KBM-7 (cell line): ENCODE data around the gene ANXA11.
A peak's percentile ranks its signal among the peaks of the same experiment; 100 is the strongest.
"Not testable (repeated sequence)": the region's sequence is repeated elsewhere in the genome, so short reads cannot be mapped to it uniquely, and the experiment has no call there.

Source experiments
- DNase-seq: peaks from one replicate; pipeline ENCODE4 v3.0.0-alpha.2; 2015
- in situ Hi-C: fragments of 300-500 bp; cut with MboI; formaldehyde crosslinking; loops from 2 replicates; pipeline ENCODE4 v1.14.3; 2020; ENCODE audit warnings: low sequenced_read_pairs, low pct_unique_long_range_greater_than_20kb, mixed read lengths

The ANXA11 gene

DNA sequence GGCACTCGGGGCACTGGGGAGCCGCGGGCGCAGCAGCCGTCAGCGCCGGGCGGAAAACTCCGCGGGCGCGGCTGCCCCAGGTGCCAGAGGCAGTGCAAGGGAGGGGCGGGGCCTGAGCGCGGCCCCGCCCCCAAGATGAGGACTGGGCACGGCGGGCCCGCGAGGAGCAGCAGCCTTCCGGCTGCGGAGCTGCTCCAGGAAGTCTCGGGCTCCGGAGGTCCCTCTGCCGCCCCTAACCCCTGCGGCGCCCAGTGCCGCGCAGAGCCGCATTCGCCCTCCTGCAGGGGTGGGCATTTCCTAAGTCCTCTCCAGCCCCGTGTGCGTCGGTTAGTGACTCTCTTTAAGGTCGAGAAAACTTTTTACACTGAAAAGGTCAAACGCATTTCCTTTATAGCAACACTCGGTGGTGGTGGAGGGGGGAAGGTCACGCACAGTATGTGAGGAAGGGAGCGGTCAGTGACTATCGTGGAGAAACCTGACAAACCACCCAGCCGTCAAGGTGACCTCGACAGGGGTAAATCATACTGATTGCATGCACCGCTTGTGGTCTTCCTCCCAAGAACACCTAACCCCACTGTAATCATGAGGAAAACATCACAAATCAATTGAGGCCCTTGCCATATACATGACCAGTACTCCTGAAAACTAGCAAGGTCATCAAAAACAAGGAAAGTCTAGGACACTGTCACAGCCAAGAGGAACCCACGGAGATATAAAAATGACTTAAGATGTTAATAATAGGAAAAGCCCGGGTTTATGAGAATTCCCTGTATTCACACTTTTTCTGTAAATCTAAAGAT lies at the start of gene ANXA11:
TSS of gene ANXA11 (minus strand) at position 61 of the 800 bp plus-strand sequence. CDS start 32,676 bp downstream, outside the sequence.
- peak; percentile 90 for DNase-seq
- in situ Hi-C loops: loop anchor here (10.0 kb wide), 1 partner anchor 51 kb away; no protein-coding TSS in a partner anchor

- in situ Hi-C loops, DNase-seq: not testable (repeated sequence)
These were observed 49.4 kb upstream of the ANXA11 start for GRCh38 chr10:80254726-80255125.

DNA sequence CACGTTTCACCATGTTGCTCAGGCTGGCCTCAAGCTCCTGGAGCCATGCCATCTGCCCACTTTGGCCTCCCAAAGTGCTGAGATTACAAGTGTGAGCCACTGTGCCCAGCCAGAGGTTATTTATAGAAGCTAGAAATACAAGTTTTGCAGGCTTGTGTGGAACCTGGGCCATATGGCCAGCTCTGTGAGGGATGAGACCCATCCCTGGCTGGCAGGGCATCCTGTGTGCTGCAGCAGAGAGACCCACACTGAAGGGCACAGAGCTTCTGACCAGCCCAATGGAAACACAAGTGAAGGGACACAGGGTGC lies 48.6 kb upstream of the ANXA11 start:
- in situ Hi-C loops, DNase-seq: not testable (repeated sequence)

GRCh38 chr10:80253266-80253962 lies 48.1 kb upstream of the ANXA11 start:
- DNase-seq: no peak
- in situ Hi-C loops: no loop called here

DNA sequence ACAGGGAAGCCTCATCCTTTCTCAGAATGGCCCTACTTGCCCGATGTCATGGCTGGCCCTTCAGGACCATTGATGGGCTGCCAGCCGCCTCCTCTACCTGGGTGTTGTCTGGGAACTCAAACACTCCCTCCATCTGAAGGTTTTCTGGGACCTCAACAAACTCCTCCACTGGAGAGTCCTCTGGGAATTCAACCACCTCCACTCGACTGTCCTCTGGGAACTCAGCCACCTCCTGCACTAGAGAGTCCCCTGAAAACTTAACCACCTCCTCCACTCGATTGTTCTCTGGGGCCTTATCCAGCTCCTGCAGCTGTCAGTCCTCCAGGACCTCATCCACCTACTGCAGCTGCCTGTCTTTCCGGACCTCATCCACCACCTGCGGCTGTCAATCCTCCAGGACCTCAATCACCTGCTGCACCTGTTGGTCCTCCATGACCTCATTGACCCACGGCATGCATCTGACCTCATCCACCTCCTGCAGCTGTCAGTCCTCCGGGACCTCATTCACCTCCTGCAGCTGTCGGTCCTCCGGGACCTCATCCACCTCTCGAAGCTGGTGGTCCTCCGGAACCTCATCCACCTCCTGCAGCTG lies 47.1 kb upstream of the ANXA11 start:
- no peak for DNase-seq
- in situ Hi-C loops: no loop called here

- in situ Hi-C loops, DNase-seq: not testable (repeated sequence)
These were observed 46.5 kb upstream of the ANXA11 start for GRCh38 chr10:80251703-80252280.

DNA sequence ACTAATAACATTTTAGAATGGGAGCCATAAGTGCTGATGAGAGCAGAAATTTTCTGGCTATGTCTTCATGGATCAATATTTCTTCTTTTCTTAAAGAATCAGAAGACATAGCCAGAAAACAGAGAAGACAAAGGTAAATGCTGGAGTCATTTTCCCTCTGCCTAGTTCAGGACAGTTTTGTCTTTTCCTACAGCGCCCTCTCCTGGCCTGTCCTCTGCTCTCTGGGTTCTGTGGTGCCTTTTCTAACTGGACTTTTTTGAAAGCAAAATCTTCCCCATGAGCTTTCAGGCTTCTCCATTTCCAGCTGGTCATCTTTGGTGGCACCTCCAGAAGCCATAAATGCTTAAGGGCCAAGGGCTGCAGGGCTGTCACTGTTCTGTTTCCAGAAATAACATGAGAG lies 45.1 kb upstream of the ANXA11 start:
- DNase-seq, in situ Hi-C loops: not testable (repeated sequence)

GRCh38 chr10:80249906-80250305 lies 44.6 kb upstream of the ANXA11 start:
- in situ Hi-C loops, DNase-seq: not testable (repeated sequence)

DNA sequence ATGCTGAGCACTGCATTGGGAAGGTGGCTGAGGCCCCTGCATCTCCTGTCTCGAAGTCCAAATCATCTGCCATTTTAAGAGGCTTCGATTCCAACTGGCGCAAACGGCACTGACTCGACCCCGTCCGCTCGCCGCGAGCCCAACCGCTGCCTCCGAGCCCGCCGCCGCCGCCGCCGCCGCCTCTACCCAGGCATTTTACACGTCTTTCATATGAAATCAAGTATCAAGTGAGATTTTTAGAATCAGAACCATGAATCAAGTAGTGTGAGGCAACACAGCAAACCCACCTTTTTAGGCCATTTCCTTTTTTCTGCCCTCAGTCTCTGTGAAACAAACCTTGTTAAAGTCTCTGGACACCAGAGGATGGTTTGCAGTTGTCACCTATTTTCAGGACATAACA lies 42.3 kb upstream of the ANXA11 start:
- DNase-seq, in situ Hi-C loops: not testable (repeated sequence)

DNA sequence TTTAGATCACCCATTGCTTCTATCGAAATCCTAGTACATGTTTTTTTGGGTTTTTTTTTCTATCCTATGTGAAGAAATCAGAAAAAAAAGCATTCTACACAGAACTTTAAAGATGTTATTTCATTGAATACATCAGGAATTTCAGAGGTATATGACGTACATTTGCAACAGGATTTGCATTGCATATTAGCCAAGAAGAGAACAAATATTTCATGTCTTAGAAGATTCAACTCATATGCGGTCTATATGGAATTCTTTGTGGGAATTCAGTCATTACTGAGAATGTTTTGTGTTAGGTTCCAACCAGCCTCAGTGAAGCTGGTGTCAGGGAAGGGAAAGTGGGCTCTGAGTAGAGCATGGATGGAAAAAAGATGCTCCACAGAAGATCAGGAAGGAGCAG lies 39.0 kb upstream of the ANXA11 start:
- DNase-seq, in situ Hi-C loops: not testable (repeated sequence)

- in situ Hi-C loops, DNase-seq: not testable (repeated sequence)
These were observed 37.0 kb upstream of the ANXA11 start for GRCh38 chr10:80242341-80242740.

GRCh38 chr10:80236457-80236856 lies 31.1 kb upstream of the ANXA11 start:
- in situ Hi-C loops: not testable (repeated sequence)

DNA sequence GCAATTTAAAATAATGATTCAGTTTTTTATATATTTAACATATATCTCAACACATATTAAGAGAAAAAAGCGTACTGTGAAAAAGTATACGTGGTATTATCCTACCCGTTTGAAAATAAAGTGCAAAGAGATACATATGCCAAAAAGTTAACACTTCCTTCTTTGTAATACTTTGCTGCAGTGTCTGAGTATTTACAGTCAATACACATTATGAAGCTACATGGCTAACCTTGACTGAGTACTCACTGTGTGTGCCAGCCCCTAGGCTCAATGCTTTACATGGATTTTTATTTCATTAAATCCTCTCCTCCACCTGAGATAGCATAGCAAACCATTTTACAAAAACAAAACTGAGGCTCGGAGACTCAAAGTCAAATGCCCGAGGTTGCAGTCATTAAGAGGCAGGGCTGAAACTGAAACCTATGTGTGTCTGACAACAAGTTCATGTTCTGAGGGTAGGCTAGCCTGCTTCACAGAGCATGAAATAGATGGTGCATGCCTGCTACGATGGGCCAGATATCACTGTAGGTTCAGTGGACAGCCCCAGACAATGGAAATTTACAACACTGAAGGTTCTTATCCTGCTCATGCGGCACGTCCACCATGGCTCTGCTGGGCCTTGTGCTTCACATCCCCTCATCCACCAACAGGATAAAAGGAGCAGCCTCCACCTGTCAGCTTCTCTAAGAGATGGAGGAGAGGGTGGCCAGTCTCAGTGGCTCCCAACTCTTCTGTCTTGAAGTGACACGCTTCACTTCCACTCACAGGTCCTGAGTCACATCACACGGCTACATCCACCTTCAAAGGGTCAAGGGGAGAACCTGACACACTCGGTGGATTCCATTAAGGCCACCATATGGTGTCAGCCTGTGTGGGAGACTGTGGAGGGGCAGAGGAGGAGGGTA lies 29.2 kb upstream of the ANXA11 start:
- in situ Hi-C loops, DNase-seq: not testable (repeated sequence)

More at GRCh38 chr10:80236457-80236856, 31.1 kb upstream of the ANXA11 start:
- DNase-seq: not testable (repeated sequence)

DNA sequence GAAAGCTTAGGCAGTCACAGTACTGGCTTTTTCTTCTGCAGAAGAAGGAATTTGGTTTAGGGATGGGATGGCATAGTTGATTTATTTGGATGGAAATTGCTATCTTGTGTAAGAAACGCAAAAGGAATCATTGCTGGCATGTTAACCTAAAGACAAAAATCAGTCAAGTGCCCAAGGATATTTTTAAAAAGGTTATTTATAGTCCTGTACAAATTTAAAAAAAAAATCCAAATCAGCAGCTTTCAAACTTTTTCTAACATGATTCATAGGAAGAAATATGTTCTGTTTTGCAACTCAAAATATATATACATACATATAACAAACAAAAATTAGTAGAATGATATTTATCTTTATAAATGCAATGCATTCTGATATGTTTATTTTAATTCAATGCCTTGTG lies 28.5 kb upstream of the ANXA11 start:
- DNase-seq, in situ Hi-C loops: not testable (repeated sequence)

DNA sequence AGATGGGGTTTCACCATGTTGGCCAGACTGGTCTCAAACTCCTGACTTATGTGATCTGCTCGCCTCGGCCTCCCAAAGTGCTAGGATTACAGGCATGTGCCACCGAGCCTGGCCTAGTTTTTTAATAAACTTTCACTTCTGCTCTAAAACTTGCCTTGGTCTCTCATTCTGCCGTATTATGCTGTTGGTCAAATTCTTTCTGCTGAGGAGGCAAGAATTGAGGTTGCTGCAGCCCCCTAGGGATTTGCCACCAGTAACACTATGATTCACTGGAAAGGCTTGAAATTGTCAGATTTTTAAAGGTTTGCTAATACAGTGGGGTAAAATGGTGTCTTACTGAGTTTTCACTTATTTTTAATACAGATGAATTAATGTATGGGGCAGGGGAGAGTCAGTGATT lies 21.4 kb upstream of the ANXA11 start:
- DNase-seq: not testable (repeated sequence)
- in situ Hi-C loops: loop anchor here (10.0 kb wide), 1 partner anchor 692 kb away; no protein-coding TSS in a partner anchor

- in situ Hi-C loops: loop anchor here (10.0 kb wide), 1 partner anchor 688 kb away; no protein-coding TSS in a partner anchor
- DNase-seq: not testable (repeated sequence)
These were observed 17.7 kb upstream of the ANXA11 start for GRCh38 chr10:80223031-80223419.

DNA sequence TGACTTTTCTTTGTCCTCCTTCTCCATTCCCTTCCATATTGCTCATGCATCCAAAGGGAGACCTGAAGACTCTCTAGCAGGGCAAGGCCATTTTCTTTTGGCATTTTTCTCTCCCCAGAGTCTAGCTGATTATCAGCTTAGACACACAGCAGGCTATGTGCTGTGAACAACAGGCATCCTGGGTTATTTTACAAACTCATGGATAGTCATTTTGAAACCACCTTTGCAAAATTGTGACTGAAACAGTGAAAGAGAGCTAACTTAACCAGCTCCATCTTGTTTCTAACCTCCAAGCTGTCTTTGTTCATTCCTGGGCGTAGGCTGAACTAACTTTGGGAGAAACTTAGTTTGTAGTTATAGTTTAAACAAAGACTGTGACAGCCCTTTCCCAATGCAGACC lies 13.5 kb upstream of the ANXA11 start:
- in situ Hi-C loops, DNase-seq: not testable (repeated sequence)

GRCh38 chr10:80214368-80214982 lies 9.1 kb upstream of the ANXA11 start:
- in situ Hi-C loops, DNase-seq: not testable (repeated sequence)
